Tibial nerve (tissue), 3 donors: ENCODE results near the gene ATXN10.

Experiments used
- POLR2A ChIP-seq, 2 donors: fragments of 450-650 bp; IDR thresholded peaks; one replicate each; pipeline ENCODE4 v1.6.1; 2017; ENCODE audit warnings: antibody characterized with exemption in 2 of 2, mild to moderate bottlenecking in 2 of 2, moderate library complexity in 2 of 2
- TF ChIP-seq, protein P1 (sequence below), 5 experiments: fragments of 200-600 bp in 3 of 5; fragments of 450-650 bp in 2 of 5; sonication (generic) in 3 of 5; IDR thresholded peaks; one replicate each; pipeline ENCODE4 v1.5.1; 2016 to 2019; ENCODE audit warnings: antibody characterized with exemption in 5 of 5, mild to moderate bottlenecking in 3 of 5, moderate library complexity in 2 of 5

DNA sequence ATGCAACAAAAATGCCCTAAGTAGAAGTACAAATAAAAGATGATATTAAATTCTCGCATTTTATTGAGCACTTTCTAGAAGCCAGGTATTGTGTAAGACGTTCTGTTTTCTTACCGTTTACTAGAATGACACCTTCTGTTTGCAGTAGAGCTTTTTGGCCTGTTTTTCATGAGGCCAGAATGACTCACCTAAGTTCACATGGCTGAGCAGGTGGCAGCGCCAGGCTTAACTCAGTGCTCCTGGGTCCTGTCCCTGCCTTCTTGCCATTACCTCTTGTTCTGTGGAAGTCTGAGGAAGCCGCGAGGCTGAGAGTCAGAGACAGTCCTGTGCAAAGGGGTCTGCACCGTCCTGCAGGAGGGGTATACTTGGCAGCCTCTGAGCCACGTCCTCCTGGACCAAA, 113.8 kb downstream of the ATXN10 start:
- TF ChIP-seq, protein P1, sequence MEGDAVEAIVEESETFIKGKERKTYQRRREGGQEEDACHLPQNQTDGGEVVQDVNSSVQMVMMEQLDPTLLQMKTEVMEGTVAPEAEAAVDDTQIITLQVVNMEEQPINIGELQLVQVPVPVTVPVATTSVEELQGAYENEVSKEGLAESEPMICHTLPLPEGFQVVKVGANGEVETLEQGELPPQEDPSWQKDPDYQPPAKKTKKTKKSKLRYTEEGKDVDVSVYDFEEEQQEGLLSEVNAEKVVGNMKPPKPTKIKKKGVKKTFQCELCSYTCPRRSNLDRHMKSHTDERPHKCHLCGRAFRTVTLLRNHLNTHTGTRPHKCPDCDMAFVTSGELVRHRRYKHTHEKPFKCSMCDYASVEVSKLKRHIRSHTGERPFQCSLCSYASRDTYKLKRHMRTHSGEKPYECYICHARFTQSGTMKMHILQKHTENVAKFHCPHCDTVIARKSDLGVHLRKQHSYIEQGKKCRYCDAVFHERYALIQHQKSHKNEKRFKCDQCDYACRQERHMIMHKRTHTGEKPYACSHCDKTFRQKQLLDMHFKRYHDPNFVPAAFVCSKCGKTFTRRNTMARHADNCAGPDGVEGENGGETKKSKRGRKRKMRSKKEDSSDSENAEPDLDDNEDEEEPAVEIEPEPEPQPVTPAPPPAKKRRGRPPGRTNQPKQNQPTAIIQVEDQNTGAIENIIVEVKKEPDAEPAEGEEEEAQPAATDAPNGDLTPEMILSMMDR (IDR thresholded peaks at IDR 0.05): no peak
- no peak for TF ChIP-seq POLR2A (IDR thresholded peaks at IDR 0.05)
